Heart left ventricle (tissue), 13 donors: ENCODE results near the gene SERINC5.

Experiments used
- POLR2A ChIP-seq, 2 donors: fragments of 450-650 bp; IDR thresholded peaks; one replicate each; pipeline ENCODE4 v1.6.1; 2017; ENCODE audit warnings: antibody characterized with exemption in 2 of 2, mild to moderate bottlenecking in 2 of 2, moderate library complexity in 2 of 2
- TF ChIP-seq, protein P1 (sequence below), 12 donors: fragments of 200-600 bp; sonication (generic) in 4 of 12; IDR thresholded peaks; one replicate each; pipeline versions ENCODE4 v1.5.0 to v1.8.0; 2018 to 2022; ENCODE audit warnings: antibody characterized with exemption in 12 of 12, mild to moderate bottlenecking in 5 of 12
- donor health status: ischemic (EF 13 %, LVEDD 7.1; RV severe dilation, severe dysfunction).
- donor health status: DM: no; HTN: yes; CAD: no.
- donor health status: DM: no; HTN: no; CAD: no.
- donor health status: ischemic (EF 25% LVEDD 6.9; RV normal size, moderate dysfunction).
- donor health status: ischemic (EF 25% LVEDD 5.7; RV mildly dilated, moderate dysfunction).
- donor health status: ischemic (EF 35%, LVEDD 5.7; RV mildly dilated, moderate dysfunction).
- donor health status: nonischemic (EF 11% LVEDD 7.7; RV severe dilation, severe dysfunction).
- donor health status: DM: yes; HTN: yes; CAD: no.
- donor health status: PGD.
- donor health status: ischemic (EF 29% LVEDD 5.4; RV normal size, mild dysfunction).
- donor health status: nonischemic (EF 23%, LVEDD 6.1; RV moderate dilation, normal function).

DNA sequence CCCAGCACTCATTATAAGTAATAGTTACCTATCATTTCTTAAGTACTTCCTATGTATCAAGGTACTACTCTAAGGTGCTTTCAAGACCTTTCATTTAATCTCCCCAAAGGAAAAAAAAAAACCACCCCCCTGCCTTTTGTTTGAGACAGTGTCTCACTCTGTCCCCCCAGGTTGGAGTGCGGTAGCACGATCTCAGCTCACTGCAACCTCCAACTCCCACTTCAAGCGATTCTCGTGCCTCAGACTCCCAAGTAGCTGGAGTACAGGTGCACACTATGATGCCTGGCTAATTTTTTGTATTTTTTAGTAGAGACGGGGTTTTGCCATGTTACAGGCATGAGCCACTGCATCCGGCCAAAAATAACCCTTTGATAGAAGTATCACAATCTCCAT is 29.9 kb downstream of the SERINC5 start:
- TF ChIP-seq, protein P1, sequence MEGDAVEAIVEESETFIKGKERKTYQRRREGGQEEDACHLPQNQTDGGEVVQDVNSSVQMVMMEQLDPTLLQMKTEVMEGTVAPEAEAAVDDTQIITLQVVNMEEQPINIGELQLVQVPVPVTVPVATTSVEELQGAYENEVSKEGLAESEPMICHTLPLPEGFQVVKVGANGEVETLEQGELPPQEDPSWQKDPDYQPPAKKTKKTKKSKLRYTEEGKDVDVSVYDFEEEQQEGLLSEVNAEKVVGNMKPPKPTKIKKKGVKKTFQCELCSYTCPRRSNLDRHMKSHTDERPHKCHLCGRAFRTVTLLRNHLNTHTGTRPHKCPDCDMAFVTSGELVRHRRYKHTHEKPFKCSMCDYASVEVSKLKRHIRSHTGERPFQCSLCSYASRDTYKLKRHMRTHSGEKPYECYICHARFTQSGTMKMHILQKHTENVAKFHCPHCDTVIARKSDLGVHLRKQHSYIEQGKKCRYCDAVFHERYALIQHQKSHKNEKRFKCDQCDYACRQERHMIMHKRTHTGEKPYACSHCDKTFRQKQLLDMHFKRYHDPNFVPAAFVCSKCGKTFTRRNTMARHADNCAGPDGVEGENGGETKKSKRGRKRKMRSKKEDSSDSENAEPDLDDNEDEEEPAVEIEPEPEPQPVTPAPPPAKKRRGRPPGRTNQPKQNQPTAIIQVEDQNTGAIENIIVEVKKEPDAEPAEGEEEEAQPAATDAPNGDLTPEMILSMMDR (IDR thresholded peaks at IDR 0.05): no peak
- no peak for TF ChIP-seq POLR2A (IDR thresholded peaks at IDR 0.05)
